Measurements from ENCODE around the gene AGL. TPM values are rescaled to one million over a fixed set of nuclear protein-coding genes. Genes with fewer than 3 reads are reported as not detected.
"Not testable (repeated sequence)": the region's sequence is repeated elsewhere in the genome, so short reads cannot be mapped to it uniquely, and the experiment has no call there.

AGL gene
- total and polyA plus RNA-seq, 3 donors from 2014 or later: 7.1 to 19.6 (median 16.7) TPM

DNA sequence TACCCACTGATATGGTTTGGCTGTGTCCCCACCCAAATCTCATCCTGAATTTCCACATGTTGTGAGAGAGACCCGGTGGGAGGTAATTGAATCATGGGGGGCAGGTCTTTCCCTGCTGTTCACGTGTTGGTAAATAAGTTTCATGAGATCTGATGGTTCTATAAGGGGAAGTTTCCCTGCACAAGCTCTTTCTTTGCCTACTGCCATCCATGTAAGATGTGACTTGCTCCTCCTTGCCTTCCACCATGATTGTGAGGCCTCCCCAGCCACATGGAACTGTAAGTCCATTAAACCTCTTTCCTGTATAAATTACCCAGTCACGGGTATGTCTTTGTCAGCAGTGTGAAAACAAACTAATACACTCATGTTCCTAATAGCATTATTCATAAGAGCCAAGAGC, 9.8 kb upstream of the AGL start:
- H3K27ac ChIP-seq; intact Hi-C loops (cut with DNase I; ENCODE audit: low total_unique reads); H3K36me3 ChIP-seq (ENCODE audit: low read depth, missing control alignments); H3K4me3 ChIP-seq; H3K4me1 ChIP-seq; H3K9me3 ChIP-seq; H3K27me3 ChIP-seq; DNase-seq: not testable (repeated sequence)
- 76 to 97% methylated on average over 3 of the region's 3 CpGs for WGBS, 2 donors

GRCh38 chr1:99843760-99844159, 6.4 kb upstream of the AGL start:
- DNase-seq: no peak
- TF ChIP-seq POLR2A (IDR thresholded peaks at IDR 0.05): no peak
- TF ChIP-seq, protein P1, sequence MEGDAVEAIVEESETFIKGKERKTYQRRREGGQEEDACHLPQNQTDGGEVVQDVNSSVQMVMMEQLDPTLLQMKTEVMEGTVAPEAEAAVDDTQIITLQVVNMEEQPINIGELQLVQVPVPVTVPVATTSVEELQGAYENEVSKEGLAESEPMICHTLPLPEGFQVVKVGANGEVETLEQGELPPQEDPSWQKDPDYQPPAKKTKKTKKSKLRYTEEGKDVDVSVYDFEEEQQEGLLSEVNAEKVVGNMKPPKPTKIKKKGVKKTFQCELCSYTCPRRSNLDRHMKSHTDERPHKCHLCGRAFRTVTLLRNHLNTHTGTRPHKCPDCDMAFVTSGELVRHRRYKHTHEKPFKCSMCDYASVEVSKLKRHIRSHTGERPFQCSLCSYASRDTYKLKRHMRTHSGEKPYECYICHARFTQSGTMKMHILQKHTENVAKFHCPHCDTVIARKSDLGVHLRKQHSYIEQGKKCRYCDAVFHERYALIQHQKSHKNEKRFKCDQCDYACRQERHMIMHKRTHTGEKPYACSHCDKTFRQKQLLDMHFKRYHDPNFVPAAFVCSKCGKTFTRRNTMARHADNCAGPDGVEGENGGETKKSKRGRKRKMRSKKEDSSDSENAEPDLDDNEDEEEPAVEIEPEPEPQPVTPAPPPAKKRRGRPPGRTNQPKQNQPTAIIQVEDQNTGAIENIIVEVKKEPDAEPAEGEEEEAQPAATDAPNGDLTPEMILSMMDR (IDR thresholded peaks at IDR 0.05): no peak
- Histone ChIP-seq H3K27ac (no peak overlapping the region), H3K4me1 (no peaks in the 10 kb centered on the region), H3K36me3 (ENCODE audit: low read depth, missing control alignments) (no peaks in the 10 kb centered on the region), H3K27me3 (no peaks in the 10 kb centered on the region), H3K9me3 (no peaks in the 10 kb centered on the region), H3K4me3 (no peak overlapping the region)
- intact Hi-C loops (cut with DNase I; ENCODE audit: low total_unique reads): no loop called here
- 70 to 80% methylated on average over 2 of the region's 2 CpGs for WGBS, 2 donors

- intact Hi-C loops (cut with DNase I; ENCODE audit: low total_unique reads); H3K27me3 ChIP-seq; H3K27ac ChIP-seq; H3K4me3 ChIP-seq; DNase-seq; H3K4me1 ChIP-seq; H3K9me3 ChIP-seq; H3K36me3 ChIP-seq (ENCODE audit: low read depth, missing control alignments): not testable (repeated sequence)
- WGBS, 2 donors: 87 to 88% methylated on average over 9 of the region's 9 CpGs
These were observed 5.0 kb upstream of the AGL start for GRCh38 chr1:99845201-99845600.

GRCh38 chr1:99849413-99849743, 783 bp upstream of the AGL start:
- H3K4me1 ChIP-seq: no peaks in the 10 kb centered on the region
- no peak for TF ChIP-seq POLR2A (IDR thresholded peaks at IDR 0.05)
- TF ChIP-seq, protein P1 (IDR thresholded peaks at IDR 0.05): no peak
- peak overlapping the region; percentile 91 to 97 for H3K4me3 ChIP-seq
- H3K27me3 ChIP-seq: no peaks in the 10 kb centered on the region
- H3K27ac ChIP-seq: peak overlapping the region in 1 of 2 donors; percentile 80
- H3K36me3 ChIP-seq (ENCODE audit: low read depth, missing control alignments): no peaks in the 10 kb centered on the region
- intact Hi-C loops (cut with DNase I; ENCODE audit: low total_unique reads): no loop called here
- DNase-seq: peak; percentile 19
- H3K9me3 ChIP-seq: no peaks in the 10 kb centered on the region
- WGBS, 2 donors: 53 to 56% methylated on average over 6 of the region's 6 CpGs

GRCh38 chr1:99850459-99851291, 514 bp downstream of the AGL start:
- 3% methylated on average over 15 of the region's 15 CpGs for WGBS, 2 donors
- DNase-seq: peak; percentile 24
- H3K9me3 ChIP-seq: no peaks in the 10 kb centered on the region
- H3K27me3 ChIP-seq: no peaks in the 10 kb centered on the region
- no peaks in the 10 kb centered on the region for H3K36me3 ChIP-seq (ENCODE audit: low read depth, missing control alignments)
- H3K4me3 ChIP-seq: peak overlapping the region; percentile 91 to 97
- no peaks in the 10 kb centered on the region for H3K4me1 ChIP-seq
- intact Hi-C loops (cut with DNase I; ENCODE audit: low total_unique reads): no loop called here
- H3K27ac ChIP-seq: peak overlapping the region; percentile 80 to 86
- TF ChIP-seq, protein P1 (IDR thresholded peaks at IDR 0.05): no peak
- no peak for TF ChIP-seq POLR2A (IDR thresholded peaks at IDR 0.05)

Measured in testis (tissue), 3 donors.